HK-2 (cell line): ENCODE measurements around the gene SERPINE1.
A peak's percentile ranks its signal among the peaks of the same experiment; 100 is the strongest.

ENCODE experiments used
- DNase-seq: peaks from one replicate; pipeline ENCODE4 v3.0.0-alpha.2; 2018; ENCODE audit not compliant: unreplicated experiment

Gene SERPINE1

DNA sequence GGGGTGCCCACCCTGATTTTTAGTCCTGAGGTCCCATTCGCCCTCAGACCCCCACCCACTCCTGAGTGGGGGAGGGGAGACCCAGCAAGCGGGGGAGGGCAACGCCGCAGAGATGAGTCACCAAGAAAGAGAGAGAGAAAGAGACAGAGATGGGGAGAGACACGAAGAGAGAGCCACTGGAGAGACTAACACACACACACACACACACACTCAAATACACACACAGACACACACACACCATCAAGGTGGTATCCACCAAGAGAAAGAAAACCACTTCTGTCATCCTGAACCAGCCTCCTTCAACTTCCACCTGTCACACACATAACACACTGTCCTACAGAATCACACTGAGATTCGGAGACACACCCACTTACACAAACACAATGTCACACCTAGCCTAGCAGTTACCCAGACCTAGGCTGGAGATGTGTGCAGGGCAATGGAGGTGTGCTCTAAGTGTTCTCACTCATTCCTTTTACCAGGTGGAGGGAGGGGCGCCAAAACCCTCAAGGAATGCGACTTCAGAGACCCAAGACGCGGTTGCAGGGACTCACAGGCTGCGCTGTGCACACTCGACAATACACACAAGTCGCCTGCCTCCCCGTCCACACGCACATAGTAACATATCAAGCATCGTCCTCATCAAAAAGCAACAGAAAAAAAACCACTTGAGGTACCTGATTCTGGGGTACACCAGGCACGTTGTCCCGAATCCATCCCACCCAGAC, 42.4 kb downstream of the SERPINE1 start:
- no peak for DNase-seq

GRCh38 chr7:101169838-101170551, 43.1 kb downstream of the SERPINE1 start:
- peak; percentile 77 for DNase-seq

DNA sequence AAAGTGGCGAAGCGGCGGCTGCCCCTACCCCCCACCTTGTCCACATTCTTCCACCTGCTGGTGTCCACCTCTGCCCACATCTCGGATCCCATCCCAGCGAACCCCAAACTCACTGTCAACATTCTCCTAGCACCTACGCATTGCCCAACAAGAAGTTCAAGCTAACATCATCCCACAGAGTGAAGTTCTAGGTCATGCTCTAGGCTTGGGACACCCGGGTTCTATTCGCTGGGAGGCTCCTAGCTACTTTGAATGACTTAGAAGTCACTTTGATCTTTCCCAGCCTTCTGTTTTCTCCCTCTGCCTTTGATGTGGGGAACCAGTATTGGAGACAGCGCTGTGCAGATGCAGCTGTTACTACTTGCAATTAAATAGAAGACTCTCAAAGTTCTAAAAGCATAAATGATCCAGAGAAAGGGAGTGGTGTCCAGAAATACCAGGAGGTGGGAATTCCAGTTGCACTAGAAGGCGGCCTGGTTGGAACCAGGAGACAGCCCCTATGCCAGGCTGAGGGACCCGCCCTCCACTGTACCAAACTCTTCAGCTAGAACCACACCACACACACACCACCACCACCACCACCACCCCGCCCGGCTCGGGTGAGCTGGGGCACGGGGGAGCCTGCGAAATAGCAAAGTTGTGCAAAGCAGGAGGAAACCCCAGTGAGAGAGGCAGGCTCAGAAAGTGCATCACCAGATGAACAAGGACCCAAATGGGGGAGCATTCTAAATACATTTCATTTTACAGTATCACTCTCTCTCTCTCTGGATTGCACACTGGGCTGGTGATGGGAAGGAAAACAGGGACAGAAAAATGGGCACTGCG, 43.9 kb downstream of the SERPINE1 start:
- no peak for DNase-seq

- no peak for DNase-seq
These were observed 44.5 kb downstream of the SERPINE1 start for GRCh38 chr7:101171442-101171837.

DNA sequence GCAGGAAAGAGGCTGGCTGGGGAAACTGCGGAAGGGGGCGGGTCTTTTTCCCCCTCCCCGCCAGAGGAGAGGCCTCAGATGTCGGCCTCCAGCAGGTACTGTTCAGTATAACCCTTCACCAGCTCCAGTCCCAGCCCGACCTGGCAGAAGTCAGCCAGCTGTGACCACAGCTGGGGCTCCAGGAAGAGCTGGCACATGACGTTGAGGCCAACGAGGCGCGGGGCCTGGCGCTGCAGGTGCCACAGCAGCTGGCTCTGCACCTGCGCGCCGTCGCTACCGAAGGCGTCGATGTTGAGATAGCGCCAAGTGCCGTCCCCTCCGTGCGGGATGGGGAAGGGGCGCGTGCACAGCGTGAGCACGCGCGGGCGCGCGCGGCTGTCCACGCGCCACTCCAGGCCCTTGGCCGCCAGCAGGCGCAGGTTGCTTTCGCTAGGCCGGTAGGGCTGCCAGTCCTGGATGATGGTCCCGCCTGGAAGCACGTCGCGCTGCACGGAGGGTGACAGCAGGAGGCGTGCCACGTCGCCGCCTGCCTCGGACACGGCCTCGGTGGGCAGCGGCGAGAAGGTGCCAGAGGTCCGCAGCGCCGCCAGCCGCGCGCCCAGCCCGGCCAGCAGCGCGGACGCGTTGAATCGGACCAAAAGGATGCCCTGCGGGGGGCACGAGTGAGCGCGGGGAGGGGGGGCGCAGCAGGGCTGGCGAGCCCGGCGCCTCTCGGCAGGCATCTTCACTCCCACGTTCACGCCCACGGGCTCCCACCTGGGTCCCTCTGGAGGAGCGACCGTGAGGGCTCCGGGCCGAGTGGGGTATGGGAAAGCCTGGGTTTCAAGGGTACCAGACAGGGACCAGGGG, 45.3 kb downstream of the SERPINE1 start:
- no peak for DNase-seq

GRCh38 chr7:101172854-101173751, 46.2 kb downstream of the SERPINE1 start:
- peak; percentile 80 for DNase-seq

DNA sequence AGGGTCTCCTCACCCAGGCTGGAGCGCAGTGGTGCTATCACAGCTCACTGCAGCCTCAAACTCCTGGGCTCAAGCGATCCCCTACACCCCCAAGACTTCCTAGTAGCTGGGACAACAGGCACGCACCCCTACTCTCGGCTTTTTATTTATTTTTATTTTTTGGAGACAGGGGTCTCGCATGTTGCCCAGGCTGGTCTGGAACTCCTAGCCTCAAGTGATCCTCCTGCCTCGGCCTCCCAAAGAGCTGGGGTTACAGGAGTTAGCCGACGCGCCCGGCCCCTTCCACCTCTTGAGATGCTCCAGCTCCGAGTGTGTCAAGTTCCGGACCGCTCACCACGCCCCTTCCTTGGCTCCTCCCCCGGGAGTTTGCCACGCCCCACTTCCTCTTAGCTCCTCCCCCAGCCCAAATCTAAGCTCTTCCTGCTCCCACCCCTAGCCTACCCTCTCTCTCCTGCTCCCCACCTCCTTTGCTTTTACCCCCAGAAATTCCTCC, 46.9 kb downstream of the SERPINE1 start:
- peak; percentile 56 for DNase-seq

DNA sequence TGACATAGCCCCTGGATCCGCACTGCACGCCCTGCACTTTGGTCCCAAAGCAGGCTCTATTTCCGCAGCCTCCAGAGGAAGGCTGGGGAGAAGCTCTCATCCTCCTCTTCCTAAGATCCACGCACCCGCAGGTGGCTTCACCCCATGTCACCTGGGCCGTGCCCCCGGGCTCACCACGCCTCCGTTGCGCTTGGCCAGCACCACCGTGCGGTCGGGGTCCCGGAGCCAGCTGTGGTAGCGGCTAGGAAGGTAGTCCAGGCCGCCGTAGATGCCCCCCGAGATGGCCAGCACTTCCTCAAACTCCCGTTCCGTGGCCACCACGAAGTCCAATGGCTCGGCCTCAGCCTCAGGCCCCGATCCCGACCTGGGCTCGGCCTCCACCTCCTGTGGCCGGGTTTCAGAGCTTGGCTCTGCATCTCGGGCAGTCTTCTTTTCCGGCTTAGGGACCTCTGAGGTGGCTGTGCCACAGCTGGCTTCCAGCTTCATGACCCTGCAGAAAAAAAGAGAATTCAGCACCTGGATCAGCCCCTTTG, 47.5 kb downstream of the SERPINE1 start:
- DNase-seq = no peak

DNA sequence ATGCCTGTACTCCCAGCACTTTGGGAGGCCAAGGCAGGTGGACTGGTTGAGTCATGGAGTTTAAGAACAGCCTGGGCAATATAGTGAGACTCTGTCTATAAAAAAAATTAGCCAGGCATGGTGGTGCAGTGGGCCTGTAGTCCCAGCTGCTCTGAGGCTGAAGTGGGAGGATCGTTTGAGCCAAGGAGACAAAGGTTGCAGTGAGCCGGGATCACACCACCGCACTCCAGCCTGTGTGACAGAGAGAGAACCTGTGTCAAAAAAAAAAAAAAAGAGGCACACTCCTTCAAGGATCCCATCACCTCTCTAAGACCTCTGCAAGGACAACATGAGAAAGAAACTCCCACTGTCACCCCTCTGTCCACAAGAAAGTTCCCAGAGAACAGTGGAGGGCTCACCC, 48.8 kb downstream of the SERPINE1 start:
- DNase-seq = no peak

- no peak for DNase-seq
These were observed 50.7 kb downstream of the SERPINE1 start for GRCh38 chr7:101177644-101178043.

DNA sequence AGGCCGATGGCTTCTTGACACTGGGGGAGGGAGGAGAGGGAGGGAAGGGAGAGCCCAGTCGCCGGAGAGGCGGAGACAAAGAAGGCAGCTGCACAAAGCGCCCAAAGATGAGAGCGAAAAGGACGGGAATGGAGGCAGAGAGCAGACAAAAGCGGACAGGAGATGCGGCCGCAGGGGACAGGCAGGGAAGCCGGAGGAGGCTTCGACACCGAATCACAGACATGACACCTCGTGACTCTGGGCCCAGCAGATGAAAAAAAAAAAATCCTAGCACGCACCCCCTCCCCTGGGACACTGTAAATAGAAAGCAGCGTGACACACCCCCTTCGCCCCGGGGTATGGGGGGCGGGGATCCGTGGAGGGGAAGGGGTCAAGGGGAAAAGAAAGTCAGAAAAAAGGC, 52.2 kb downstream of the SERPINE1 start:
- DNase-seq = no peak

- no peak for DNase-seq
These were observed 52.8 kb downstream of the SERPINE1 start for GRCh38 chr7:101179713-101180112.

GRCh38 chr7:101180130-101180755, 53.3 kb downstream of the SERPINE1 start, which contains the start of gene NAT16:
NAT16 (minus strand) TSS chr7:101180293; CDS start chr7:101174807, 5,486 bp downstream.
- no peak for DNase-seq

GRCh38 chr7:101185258-101185839, 58.4 kb downstream of the SERPINE1 start:
- DNase-seq = no peak

GRCh38 chr7:101186194-101186593, 59.3 kb downstream of the SERPINE1 start:
- no peak for DNase-seq

DNA sequence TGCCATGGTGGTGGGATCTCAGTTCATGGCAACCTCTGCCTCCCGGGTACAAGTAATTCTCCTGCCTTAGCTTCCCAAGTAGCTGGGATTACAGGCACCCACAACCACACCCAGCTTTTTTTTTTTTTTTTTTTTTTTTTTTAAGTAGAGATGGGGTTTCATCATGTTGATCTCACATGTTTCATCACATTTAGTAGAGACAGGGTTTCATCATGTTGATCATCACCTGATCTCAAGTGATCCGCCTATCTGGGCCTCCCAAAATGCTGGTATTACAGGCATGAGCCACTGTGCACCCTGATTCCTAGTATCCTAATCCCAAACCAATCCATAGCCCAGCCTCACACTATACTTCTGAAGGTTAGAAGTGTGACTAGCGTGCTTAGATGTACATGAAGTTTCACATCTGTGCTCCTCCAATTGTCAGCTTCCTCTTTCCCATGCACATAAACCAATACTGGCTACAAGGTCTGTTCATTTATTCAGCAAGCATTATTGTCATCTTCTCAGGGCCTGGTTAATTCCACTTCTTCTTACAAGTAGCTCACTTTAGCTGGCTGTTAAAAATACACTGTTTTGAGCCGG, 60.0 kb downstream of the SERPINE1 start:
- DNase-seq = no peak
